ENCODE measurements around the gene KRT4. TPM values are rescaled to one million over a fixed set of nuclear protein-coding genes. Genes with fewer than 3 reads are reported as not detected.

The KRT4 gene
- total RNA-seq, 1 experiment from 2014 or later, result not detected

DNA sequence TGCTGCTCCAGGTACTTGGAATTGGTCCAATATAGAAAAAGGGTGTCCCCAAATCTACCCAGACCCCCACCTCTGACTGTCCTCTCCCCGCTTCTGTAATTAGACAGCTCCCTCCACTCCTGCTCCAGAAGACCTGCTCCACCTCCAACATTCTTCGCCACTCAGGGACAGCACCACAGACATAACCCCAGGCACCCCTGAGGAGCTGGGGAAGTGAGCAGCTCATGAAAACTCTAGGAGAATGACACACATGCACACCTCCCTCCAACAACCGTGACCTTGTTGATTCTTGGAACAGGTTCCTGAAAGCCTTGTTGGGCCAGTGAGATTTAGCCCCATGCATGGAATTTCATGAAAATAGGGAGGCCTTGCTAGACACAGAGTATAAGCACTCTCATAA, 8.2 kb downstream of the KRT4 start:
- Histone ChIP-seq H3K36me3 (no peaks in the 10 kb centered on the region), H3K4me1 (replicated peaks) (peaks cover 12% of the 10 kb centered on the region), H3K27ac (no peak overlapping the region), H3K4me3 (no peak overlapping the region), H3K9me3 (replicated peaks) (peaks cover 42% of the 10 kb centered on the region), H3K27me3 (replicated peaks) (peaks cover 65% of the 10 kb centered on the region)
- DNase-seq (ENCODE audit: low read depth in 1 of 2, low spot score in 2 of 2), result peak in 1 of 2 experiments; percentile 83

DNA sequence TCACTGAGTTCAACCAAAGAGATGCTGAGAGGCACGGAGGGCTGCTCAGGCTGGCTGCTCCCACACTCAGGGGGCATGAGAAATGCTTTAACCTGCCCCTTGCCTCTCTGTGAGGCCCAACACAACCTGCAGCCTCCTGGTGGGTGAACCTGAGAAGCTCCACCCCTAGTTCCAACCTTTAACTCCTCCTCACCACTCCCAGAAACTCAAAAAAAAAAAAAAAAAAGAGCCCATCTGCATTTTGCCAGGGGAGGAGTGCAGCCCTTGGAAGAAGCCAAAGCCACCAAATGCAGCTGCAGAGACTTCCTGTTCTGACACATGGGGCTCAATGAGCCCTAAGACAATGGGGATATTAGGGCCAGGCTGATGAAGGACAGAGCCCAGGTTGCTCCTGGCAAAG, 8.9 kb downstream of the KRT4 start:
- Histone ChIP-seq H3K4me3 (no peak overlapping the region), H3K4me1 (replicated peaks) (peaks cover 19% of the 10 kb centered on the region), H3K27me3 (replicated peaks) (peaks cover 59% of the 10 kb centered on the region), H3K9me3 (replicated peaks) (peaks cover 42% of the 10 kb centered on the region), H3K27ac (no peak overlapping the region), H3K36me3 (no peaks in the 10 kb centered on the region)
- DNase-seq (ENCODE audit: low read depth in 1 of 2, low spot score in 2 of 2), result peak; percentile 83 to 89

DNA sequence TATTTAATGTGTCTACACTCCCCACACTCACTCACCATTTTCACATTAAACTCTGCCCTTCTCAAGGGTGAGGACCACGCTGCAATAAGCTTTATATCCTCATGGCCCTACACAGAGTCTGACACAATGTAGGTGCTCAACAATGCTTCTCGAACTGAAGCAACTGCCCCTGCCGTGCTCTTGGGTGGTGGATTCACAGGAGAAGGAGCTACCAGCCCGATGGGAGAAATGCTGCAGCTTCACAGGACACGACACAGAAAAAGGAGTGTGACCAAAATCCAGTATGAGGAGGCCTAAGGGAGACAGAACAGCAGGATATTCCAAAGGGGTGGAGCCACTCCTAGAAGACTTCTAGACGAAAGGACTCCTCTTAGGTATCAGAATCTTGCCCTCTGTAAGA, 11.5 kb downstream of the KRT4 start:
- DNase-seq (ENCODE audit: low read depth in 1 of 2, low spot score in 2 of 2), result peak; percentile 79 to 95
- no peaks in the 10 kb centered on the region for H3K36me3 ChIP-seq
- peaks cover 44% of the 10 kb centered on the region for H3K4me1 ChIP-seq (replicated peaks)
- no peak overlapping the region for H3K4me3 ChIP-seq
- H3K9me3 ChIP-seq (replicated peaks), result peaks cover 22% of the 10 kb centered on the region; the same call in 1 of the 2 replicates
- peaks cover 34% of the 10 kb centered on the region for H3K27me3 ChIP-seq (replicated peaks)
- H3K27ac ChIP-seq, result no peak overlapping the region

- peaks cover 46% of the 10 kb centered on the region for H3K4me1 ChIP-seq (replicated peaks)
- no peaks in the 10 kb centered on the region for H3K36me3 ChIP-seq
- H3K27ac ChIP-seq, result no peak overlapping the region
- H3K27me3 ChIP-seq (replicated peaks), result peaks cover 27% of the 10 kb centered on the region
- no peak overlapping the region for H3K4me3 ChIP-seq
- no peak for DNase-seq (ENCODE audit: low read depth in 1 of 2, low spot score in 2 of 2)
- H3K9me3 ChIP-seq (replicated peaks), result peaks cover 19% of the 10 kb centered on the region; the same call in 1 of the 2 replicates
These were observed 12.1 kb downstream of the KRT4 start for GRCh38 chr12:52801773-52802172.

DNA sequence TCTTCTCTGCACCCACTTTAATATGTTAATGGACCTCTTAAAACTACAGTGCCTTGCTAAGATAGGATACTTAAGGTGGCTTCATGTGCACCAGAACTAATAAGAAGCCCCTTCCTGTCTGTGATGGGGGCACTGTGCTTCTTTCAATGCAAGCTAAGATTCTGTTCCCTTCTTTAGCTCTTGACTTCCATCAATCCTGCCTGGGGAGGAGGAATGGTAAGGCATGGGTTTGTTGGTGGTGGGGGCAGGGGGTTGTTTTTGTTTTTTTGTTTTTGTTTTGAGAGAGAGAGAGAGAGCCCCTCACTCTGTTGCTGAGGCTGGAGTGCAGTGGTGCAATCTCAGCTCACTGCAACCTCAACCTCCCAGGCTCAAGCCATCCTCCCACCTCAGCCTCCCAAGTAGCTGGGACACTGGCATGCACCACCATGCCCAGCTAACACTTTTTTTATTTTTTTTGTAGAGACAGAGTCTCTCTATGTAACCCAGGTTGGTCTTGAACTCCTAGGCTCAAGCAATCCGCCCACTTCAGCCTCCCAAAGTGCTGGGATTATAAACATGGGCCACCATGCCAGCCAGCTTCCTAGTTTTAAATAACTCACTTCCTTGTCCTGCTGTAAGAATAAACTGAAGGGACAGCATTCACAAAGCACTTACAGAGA, 13.5 kb downstream of the KRT4 start:
- Histone ChIP-seq H3K27ac (no peak overlapping the region; the same call in 1 of the 2 replicates), H3K9me3 (replicated peaks) (peaks cover 15% of the 10 kb centered on the region; the same call in 1 of the 2 replicates), H3K4me3 (no peak overlapping the region), H3K36me3 (no peaks in the 10 kb centered on the region), H3K27me3 (replicated peaks) (peaks cover 15% of the 10 kb centered on the region), H3K4me1 (replicated peaks) (peaks cover 46% of the 10 kb centered on the region)
- peak in 1 of 2 experiments; percentile 92 for DNase-seq (ENCODE audit: low read depth in 1 of 2, low spot score in 2 of 2)

GRCh38 chr12:52799505-52800211, 14.3 kb downstream of the KRT4 start:
- Histone ChIP-seq H3K9me3 (replicated peaks) (peaks cover 20% of the 10 kb centered on the region; the same call in 1 of the 2 replicates), H3K27me3 (replicated peaks) (peaks cover 14% of the 10 kb centered on the region), H3K4me3 (no peak overlapping the region), H3K36me3 (no peaks in the 10 kb centered on the region), H3K27ac (peak overlapping the region; percentile 62), H3K4me1 (replicated peaks) (peaks cover 49% of the 10 kb centered on the region)
- peak in 1 of 2 experiments; percentile 93 for DNase-seq (ENCODE audit: low read depth in 1 of 2, low spot score in 2 of 2)

GRCh38 chr12:52798671-52799504, 15.0 kb downstream of the KRT4 start:
- no peaks in the 10 kb centered on the region for H3K36me3 ChIP-seq
- H3K27me3 ChIP-seq (replicated peaks), result peaks cover 12% of the 10 kb centered on the region
- peak overlapping the region; percentile 62 for H3K27ac ChIP-seq
- H3K4me1 ChIP-seq (replicated peaks), result peaks cover 54% of the 10 kb centered on the region
- H3K9me3 ChIP-seq (replicated peaks), result peaks cover 26% of the 10 kb centered on the region; the same call in 1 of the 2 replicates
- H3K4me3 ChIP-seq, result no peak overlapping the region
- DNase-seq (ENCODE audit: low read depth in 1 of 2, low spot score in 2 of 2), result peak in 1 of 2 experiments; percentile 92

DNA sequence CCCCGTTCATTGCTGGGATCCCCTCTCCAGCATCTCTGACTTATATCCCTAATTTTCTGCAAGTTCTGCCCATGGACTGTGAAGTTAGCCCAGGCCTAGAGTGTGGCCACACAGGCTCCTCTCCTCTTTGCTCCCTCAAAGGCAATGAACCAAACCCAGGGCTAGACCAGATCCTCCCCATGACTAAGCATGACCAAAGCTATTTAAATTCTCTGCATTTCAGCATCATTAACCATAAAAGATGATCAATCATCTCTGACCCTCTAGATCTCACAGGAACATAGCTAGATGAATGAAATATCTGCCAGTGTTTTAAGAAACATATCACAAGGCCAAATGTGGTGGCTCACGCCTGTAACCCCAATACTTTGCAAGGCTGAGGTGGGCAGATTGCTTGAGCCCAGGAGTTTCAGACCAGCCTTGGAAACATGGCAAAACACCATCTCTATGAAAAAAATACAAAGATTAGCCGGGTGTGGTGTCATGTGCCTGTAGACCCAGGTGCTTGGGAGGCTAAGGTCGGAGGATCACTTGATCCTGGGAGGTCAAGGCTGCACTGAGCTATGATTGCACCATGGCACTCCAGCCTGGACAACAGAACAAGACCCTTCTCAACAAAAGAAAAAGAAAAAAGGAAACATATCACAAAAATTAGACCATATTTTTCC, 15.8 kb downstream of the KRT4 start:
- Histone ChIP-seq H3K4me1 (replicated peaks) (peaks cover 54% of the 10 kb centered on the region), H3K27ac (peak overlapping the region; percentile 62), H3K9me3 (replicated peaks) (peaks cover 26% of the 10 kb centered on the region; the same call in 1 of the 2 replicates), H3K4me3 (no peak overlapping the region), H3K36me3 (no peaks in the 10 kb centered on the region), H3K27me3 (replicated peaks) (peaks cover 15% of the 10 kb centered on the region)
- DNase-seq (ENCODE audit: low read depth in 1 of 2, low spot score in 2 of 2), result peak in 1 of 2 experiments; percentile 92

DNA sequence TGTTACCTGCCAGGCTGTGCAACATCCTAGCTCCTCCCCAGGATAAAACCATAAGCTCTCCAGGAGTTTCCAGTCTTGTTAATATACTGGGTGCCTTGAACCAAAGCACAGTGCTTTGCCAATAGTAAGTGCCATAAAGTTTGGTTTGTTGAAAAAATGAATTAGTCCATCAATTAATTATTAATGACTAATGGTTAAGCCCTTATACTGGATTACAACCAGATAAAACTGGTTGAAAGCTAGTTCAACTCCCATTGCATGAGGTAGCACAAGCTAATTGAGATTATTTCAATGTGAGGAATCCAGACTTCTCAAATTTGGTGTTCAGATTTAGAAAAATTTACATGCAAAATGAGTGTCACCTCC, 16.4 kb downstream of the KRT4 start:
- Histone ChIP-seq H3K36me3 (no peaks in the 10 kb centered on the region), H3K27ac (0 out of 2 replicates have a peak overlapping the region, but pooled peaks have one; percentile 62), H3K4me1 (replicated peaks) (peaks cover 54% of the 10 kb centered on the region), H3K4me3 (no peak overlapping the region), H3K27me3 (replicated peaks) (peaks cover 17% of the 10 kb centered on the region), H3K9me3 (replicated peaks) (peaks cover 20% of the 10 kb centered on the region; the same call in 1 of the 2 replicates)
- no peak for DNase-seq (ENCODE audit: low read depth in 1 of 2, low spot score in 2 of 2)

- no peak overlapping the region for H3K4me3 ChIP-seq
- DNase-seq (ENCODE audit: low read depth in 1 of 2, low spot score in 2 of 2), result peak; percentile 77 to 93
- H3K4me1 ChIP-seq (replicated peaks), result peaks cover 53% of the 10 kb centered on the region
- H3K27ac ChIP-seq, result no peak overlapping the region
- peaks cover 18% of the 10 kb centered on the region for H3K9me3 ChIP-seq (replicated peaks)
- H3K36me3 ChIP-seq, result no peaks in the 10 kb centered on the region
- peaks cover 22% of the 10 kb centered on the region for H3K27me3 ChIP-seq (replicated peaks)
These were observed 16.9 kb downstream of the KRT4 start for GRCh38 chr12:52796839-52797528.

GRCh38 chr12:52796429-52796794, 17.5 kb downstream of the KRT4 start:
- Histone ChIP-seq H3K4me3 (no peak overlapping the region), H3K4me1 (replicated peaks) (peaks cover 47% of the 10 kb centered on the region), H3K36me3 (no peaks in the 10 kb centered on the region), H3K27me3 (replicated peaks) (peaks cover 28% of the 10 kb centered on the region), H3K9me3 (replicated peaks) (peaks cover 22% of the 10 kb centered on the region), H3K27ac (no peak overlapping the region)
- peak; percentile 78 to 92 for DNase-seq (ENCODE audit: low read depth in 1 of 2, low spot score in 2 of 2)

DNA sequence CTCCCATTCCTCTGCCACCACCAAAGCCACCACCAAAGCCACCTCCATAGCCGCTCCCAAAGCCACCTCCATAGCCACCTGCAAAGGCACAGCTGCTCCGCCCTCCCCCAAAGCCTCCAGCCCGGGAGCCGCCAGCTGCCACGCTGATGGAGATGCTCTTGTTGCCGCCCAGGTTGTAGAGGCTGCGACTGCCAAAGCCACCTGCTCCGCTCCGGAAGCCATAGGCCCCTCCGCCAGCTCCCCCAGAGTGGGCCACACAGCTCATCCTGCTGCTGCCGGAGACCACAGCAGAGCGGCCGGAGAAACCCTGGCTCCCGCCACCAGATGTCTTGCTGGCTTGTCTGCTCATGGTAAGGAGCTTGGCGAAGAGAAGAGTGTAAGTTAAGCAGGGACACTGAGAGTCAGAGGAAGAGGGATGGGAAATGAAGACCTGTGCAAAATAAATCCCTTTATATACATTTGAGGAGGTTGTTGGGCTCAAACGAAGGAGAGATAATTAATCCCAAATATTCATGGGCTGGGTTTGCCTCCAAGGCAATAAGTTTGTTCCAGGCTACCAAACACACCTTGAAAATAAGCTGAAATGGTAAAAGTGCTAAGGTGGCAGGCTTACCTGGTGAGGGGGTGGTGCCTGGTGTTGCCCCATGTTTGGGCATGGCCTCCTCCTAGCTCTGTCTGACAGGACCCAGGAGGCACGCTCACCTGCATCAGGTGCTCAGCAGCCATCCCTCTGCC, 18.1 kb downstream of the KRT4 start, which contains the start of gene KRT3:
KRT3 (minus strand) TSS at position 424 of the 735 bp plus-strand sequence; CDS start at position 349, 75 bp downstream.
- H3K4me3 ChIP-seq, result no peak within 1 kb of the TSS
- H3K27ac ChIP-seq, result no peak within 1 kb of the TSS
- peak in 1 of 2 experiments; percentile 92 for DNase-seq (ENCODE audit: low read depth in 1 of 2, low spot score in 2 of 2)
- peaks cover 28% of the 10 kb centered on the region for H3K9me3 ChIP-seq (replicated peaks)
- H3K27me3 ChIP-seq (replicated peaks), result peaks cover 33% of the 10 kb centered on the region
- no peaks in the 10 kb centered on the region for H3K36me3 ChIP-seq
- H3K4me1 ChIP-seq (replicated peaks), result peaks cover 42% of the 10 kb centered on the region
